Measurements from ENCODE around the gene EFNB1. TPM values are rescaled to one million over a fixed set of nuclear protein-coding genes. Genes with fewer than 3 reads are reported as not detected.

Gene EFNB1
- total and polyA plus RNA-seq, 9 of the 15 experiments (the other 6 are each of a cell fraction or from before 2014, with no cell fraction given): 0.01 to 2.1 (median 0.99) TPM; not detected in 1

DNA sequence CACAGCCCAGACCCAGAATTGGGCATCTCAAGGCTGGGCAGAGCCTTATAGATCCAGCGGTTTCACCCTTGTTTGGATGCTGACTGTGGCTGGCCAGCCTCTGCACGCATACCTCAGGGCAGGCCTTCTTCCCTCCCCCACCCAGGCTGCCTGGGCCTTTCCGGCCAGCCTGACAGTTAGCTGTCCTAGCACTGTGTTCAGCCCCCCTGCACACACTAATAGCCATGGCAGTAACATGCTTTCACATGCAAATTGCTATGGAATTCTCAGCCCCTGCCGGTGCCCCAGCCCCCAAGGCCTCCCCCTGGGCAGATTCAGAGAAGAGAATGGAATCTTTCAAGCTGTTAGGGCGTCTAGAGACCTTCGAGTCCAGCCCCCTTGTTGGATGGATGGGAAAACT, 17.7 kb downstream of the EFNB1 start:
- in situ Hi-C loops (cut with MboI): no loop called here
- Histone ChIP-seq H3K27ac (ENCODE audit: extremely low read depth, low read depth, low read length) (no peak overlapping the region), H3K27me3 (ENCODE audit: control insufficient read depth in 2 of 2, insufficient read depth in 2 of 2, low read length in 2 of 2) (peaks cover 0 to 8% of the 10 kb centered on the region in 2 experiments; a peak in 2 of 5 replicates), H3K4me2 (ENCODE audit: insufficient read depth, low read length) (no peak overlapping the region), H3K4me1 (replicated peaks in 1 of 2; ENCODE audit: control insufficient read depth in 2 of 2, insufficient read depth in 2 of 2, low read length in 2 of 2) (no peaks in the 10 kb centered on the region), H3K9ac (ENCODE audit: insufficient read depth in 1 of 2, low read depth in 2 of 2, low read length in 2 of 2) (no peak overlapping the region; a peak in 1 of 4 replicates), H3K36me3 (ENCODE audit: control insufficient read depth, insufficient read depth, low read length) (no peaks in the 10 kb centered on the region), H4K20me1 (replicated peaks; ENCODE audit: control insufficient read depth, insufficient read depth, low read length) (no peaks in the 10 kb centered on the region), H3K4me3 (no peak overlapping the region), H2AFZ (ENCODE audit: low read depth, low read length) (no peak overlapping the region), H3K79me2 (ENCODE audit: control insufficient read depth, insufficient read depth, low read length) (no peaks in the 10 kb centered on the region), H3K9me1 (ENCODE audit: control insufficient read depth, insufficient read depth, low read length) (no peaks in the 10 kb centered on the region), H3K9me3 (replicated peaks; ENCODE audit: control insufficient read depth, insufficient read depth, low read depth, low read length) (no peaks in the 10 kb centered on the region)
- 0% methylated on average over 4 of the region's 6 CpGs for WGBS (ENCODE audit: insufficient coverage, low coverage, missing lambda C conversion rate)
- intact Hi-C loops (cut with micrococcal nuclease): no loop called here
- CTCF ChIA-PET (ENCODE audit: low intra/inter-chr PET ratio): no interaction called here
- no TSS peak for BruUV-seq (replicated peaks)
- ATAC-seq: no peak
- FAIRE-seq: no peak
- POLR2A ChIA-PET: interaction anchor here (1.6 kb wide), 1 partner anchor 9 kb away, joined by 4 read pairs; no protein-coding TSS in a partner anchor
- TF ChIP-seq HNRNPLL (IDR thresholded peaks at IDR 0.05; ENCODE audit: low read depth, low read length, poor library complexity, severe bottlenecking) (no peak), ZKSCAN1 (IDR thresholded peaks at IDR 0.05; ENCODE audit: low read depth, low read length) (no peak), TBP (optimal IDR thresholded peaks at IDR 0.05; ENCODE audit: low read depth, low read length) (no peak), ZNF444 (CRISPR knock-in tag; IDR thresholded peaks at IDR 0.05) (no peak), CCNT2 (IDR thresholded peaks at IDR 0.05; ENCODE audit: borderline replicate concordance, extremely low read depth, insufficient read length, low read depth, low read length) (no peak), SRSF7 (optimal IDR thresholded peaks at IDR 0.05; ENCODE audit: low read depth, low read length) (no peak)
- TF ChIP-seq, protein P1, sequence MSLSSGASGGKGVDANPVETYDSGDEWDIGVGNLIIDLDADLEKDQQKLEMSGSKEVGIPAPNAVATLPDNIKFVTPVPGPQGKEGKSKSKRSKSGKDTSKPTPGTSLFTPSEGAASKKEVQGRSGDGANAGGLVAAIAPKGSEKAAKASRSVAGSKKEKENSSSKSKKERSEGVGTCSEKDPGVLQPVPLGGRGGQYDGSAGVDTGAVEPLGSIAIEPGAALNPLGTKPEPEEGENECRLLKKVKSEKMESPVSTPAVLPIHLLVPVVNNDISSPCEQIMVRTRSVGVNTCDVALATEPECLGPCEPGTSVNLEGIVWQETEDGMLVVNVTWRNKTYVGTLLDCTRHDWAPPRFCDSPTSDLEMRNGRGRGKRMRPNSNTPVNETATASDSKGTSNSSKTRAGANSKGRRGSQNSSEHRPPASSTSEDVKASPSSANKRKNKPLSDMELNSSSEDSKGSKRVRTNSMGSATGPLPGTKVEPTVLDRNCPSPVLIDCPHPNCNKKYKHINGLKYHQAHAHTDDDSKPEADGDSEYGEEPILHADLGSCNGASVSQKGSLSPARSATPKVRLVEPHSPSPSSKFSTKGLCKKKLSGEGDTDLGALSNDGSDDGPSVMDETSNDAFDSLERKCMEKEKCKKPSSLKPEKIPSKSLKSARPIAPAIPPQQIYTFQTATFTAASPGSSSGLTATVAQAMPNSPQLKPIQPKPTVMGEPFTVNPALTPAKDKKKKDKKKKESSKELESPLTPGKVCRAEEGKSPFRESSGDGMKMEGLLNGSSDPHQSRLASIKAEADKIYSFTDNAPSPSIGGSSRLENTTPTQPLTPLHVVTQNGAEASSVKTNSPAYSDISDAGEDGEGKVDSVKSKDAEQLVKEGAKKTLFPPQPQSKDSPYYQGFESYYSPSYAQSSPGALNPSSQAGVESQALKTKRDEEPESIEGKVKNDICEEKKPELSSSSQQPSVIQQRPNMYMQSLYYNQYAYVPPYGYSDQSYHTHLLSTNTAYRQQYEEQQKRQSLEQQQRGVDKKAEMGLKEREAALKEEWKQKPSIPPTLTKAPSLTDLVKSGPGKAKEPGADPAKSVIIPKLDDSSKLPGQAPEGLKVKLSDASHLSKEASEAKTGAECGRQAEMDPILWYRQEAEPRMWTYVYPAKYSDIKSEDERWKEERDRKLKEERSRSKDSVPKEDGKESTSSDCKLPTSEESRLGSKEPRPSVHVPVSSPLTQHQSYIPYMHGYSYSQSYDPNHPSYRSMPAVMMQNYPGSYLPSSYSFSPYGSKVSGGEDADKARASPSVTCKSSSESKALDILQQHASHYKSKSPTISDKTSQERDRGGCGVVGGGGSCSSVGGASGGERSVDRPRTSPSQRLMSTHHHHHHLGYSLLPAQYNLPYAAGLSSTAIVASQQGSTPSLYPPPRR (CRISPR knock-in tag; IDR thresholded peaks at IDR 0.05; ENCODE audit: borderline replicate concordance): no peak
- TF ChIP-seq, protein P2, sequence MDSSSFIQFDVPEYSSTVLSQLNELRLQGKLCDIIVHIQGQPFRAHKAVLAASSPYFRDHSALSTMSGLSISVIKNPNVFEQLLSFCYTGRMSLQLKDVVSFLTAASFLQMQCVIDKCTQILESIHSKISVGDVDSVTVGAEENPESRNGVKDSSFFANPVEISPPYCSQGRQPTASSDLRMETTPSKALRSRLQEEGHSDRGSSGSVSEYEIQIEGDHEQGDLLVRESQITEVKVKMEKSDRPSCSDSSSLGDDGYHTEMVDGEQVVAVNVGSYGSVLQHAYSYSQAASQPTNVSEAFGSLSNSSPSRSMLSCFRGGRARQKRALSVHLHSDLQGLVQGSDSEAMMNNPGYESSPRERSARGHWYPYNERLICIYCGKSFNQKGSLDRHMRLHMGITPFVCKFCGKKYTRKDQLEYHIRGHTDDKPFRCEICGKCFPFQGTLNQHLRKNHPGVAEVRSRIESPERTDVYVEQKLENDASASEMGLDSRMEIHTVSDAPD (CRISPR knock-in tag; IDR thresholded peaks at IDR 0.05): no peak
- TF ChIP-seq, protein P3, sequence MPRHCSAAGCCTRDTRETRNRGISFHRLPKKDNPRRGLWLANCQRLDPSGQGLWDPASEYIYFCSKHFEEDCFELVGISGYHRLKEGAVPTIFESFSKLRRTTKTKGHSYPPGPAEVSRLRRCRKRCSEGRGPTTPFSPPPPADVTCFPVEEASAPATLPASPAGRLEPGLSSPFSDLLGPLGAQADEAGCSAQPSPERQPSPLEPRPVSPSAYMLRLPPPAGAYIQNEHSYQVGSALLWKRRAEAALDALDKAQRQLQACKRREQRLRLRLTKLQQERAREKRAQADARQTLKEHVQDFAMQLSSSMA (CRISPR knock-in tag; IDR thresholded peaks at IDR 0.05): no peak
- TF ChIP-seq, protein P4, sequence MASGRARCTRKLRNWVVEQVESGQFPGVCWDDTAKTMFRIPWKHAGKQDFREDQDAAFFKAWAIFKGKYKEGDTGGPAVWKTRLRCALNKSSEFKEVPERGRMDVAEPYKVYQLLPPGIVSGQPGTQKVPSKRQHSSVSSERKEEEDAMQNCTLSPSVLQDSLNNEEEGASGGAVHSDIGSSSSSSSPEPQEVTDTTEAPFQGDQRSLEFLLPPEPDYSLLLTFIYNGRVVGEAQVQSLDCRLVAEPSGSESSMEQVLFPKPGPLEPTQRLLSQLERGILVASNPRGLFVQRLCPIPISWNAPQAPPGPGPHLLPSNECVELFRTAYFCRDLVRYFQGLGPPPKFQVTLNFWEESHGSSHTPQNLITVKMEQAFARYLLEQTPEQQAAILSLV (tag; IDR thresholded peaks at IDR 0.05): no peak
- TF ChIP-seq, protein P5, sequence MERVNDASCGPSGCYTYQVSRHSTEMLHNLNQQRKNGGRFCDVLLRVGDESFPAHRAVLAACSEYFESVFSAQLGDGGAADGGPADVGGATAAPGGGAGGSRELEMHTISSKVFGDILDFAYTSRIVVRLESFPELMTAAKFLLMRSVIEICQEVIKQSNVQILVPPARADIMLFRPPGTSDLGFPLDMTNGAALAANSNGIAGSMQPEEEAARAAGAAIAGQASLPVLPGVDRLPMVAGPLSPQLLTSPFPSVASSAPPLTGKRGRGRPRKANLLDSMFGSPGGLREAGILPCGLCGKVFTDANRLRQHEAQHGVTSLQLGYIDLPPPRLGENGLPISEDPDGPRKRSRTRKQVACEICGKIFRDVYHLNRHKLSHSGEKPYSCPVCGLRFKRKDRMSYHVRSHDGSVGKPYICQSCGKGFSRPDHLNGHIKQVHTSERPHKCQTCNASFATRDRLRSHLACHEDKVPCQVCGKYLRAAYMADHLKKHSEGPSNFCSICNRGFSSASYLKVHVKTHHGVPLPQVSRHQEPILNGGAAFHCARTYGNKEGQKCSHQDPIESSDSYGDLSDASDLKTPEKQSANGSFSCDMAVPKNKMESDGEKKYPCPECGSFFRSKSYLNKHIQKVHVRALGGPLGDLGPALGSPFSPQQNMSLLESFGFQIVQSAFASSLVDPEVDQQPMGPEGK (CRISPR knock-in tag; IDR thresholded peaks at IDR 0.05; ENCODE audit: borderline replicate concordance): no peak
- no peak for DNase-seq (ENCODE audit: extremely low read depth in 1 of 4, low spot score in 3 of 4)

Data from K562 (cell line).